ENCODE results near the gene USP7. TPM values are rescaled to one million over a fixed set of nuclear protein-coding genes. Genes with fewer than 3 reads are reported as not detected.
A peak's percentile ranks its signal among the peaks of the same experiment; 100 is the strongest.

The USP7 gene
- total RNA-seq, 1 experiment from 2014 or later: 148 TPM

DNA sequence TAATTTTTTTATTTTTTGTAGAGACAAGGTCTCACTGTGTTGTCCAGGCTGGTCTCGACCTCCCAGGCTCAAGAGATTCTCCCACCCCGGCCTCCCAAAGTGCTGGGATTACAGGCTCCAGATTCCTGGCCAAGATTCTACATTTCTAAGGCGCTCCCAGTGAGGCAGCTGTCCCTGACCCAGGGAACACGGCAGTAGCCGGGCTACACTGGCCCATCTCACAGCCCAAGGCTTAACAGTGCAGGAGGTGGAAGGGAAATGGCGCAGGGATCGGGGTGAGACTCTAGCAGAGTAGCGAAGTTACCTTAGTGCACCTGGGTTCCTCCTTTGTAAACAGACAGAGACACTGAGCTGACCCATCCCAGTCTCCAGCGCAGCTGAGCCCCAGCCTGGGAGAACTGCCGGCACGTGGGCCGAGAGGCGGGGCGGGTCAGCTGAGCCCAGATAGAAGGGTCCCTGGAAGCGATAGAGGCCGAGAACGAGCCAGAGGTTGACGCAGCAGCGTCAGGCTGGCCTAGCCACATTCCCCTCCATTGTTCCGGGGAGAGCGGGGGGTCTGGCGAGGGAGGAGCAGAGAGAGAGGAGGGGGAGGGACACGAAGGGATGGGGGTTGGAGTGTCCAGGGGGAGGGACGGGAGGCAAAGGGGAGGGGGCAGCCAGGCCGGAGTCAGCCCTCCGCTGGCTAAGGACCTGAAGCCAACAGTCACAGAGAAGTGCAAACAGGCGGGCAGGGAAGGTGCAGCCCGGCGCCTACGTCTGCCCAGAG lies 97.4 kb downstream of the USP7 start:
- peak; percentile 61 to 63 for DNase-seq
- H3K4me3 Mint-ChIP-seq (ENCODE audit: unreplicated experiment): peak overlapping the region; percentile 97
- no peaks in the 10 kb centered on the region for H3K9me3 Mint-ChIP-seq (ENCODE audit: unreplicated experiment)
- H3K4me1 Mint-ChIP-seq (ENCODE audit: low read depth, unreplicated experiment): peaks cover 15% of the 10 kb centered on the region
- peaks cover 64% of the 10 kb centered on the region for H3K4me1 ChIP-seq
- BruUV-seq (replicated peaks): no TSS peak
- H3K36me3 ChIP-seq (ENCODE audit: control insufficient read depth, insufficient read depth, low read length): no peaks in the 10 kb centered on the region
- H3K27ac Mint-ChIP-seq (ENCODE audit: unreplicated experiment): peak overlapping the region; percentile 97
- TF ChIP-seq CTCF (IDR thresholded peaks at IDR 0.05; ENCODE audit: insufficient read depth in 1 of 2, low read depth in 1 of 2, low read length in 1 of 2, severe bottlenecking in 1 of 2, unreplicated experiment in 1 of 2): no peak
- intact Hi-C loops (cut with micrococcal nuclease; ENCODE audit: unreplicated experiment): loop anchor here (5.0 kb wide), 2 partner anchors 69 to 226 kb away; partner anchors contain the start of genes HAPSTR1, PMM2 and TMEM186
- H3K4me3 ChIP-seq (ENCODE audit: low read depth, low read length): peak overlapping the region; percentile 62
- no peaks in the 10 kb centered on the region for H3K27me3 Mint-ChIP-seq (ENCODE audit: insufficient read depth, unreplicated experiment)
- peaks cover 54% of the 10 kb centered on the region for H3K36me3 Mint-ChIP-seq (ENCODE audit: insufficient read depth, unreplicated experiment)
- CTCF ChIA-PET: interaction anchor here (0.6 kb wide), 1 partner anchor 671 kb away, joined by 4 read pairs; no protein-coding TSS in a partner anchor
- H3K27me3 ChIP-seq (replicated peaks; ENCODE audit: control insufficient read depth, insufficient read depth, low read length): no peaks in the 10 kb centered on the region
- H3K9me3 ChIP-seq: no peaks in the 10 kb centered on the region
- POLR2A ChIA-PET: no interaction called here

- CTCF ChIA-PET: no interaction called here
- intact Hi-C loops (cut with micrococcal nuclease; ENCODE audit: unreplicated experiment): loop anchor here (5.0 kb wide), 2 partner anchors 68 to 227 kb away; partner anchors contain the start of genes HAPSTR1, PMM2 and TMEM186
- no peak for DNase-seq
Observed at GRCh38 chr16:8865145-8865882, 98.4 kb downstream of the USP7 start.

More at GRCh38 chr16:8865145-8865882, 98.4 kb downstream of the USP7 start:
- Mint-ChIP-seq H3K4me3 (ENCODE audit: unreplicated experiment) (no peak overlapping the region), H3K27ac (ENCODE audit: unreplicated experiment) (peak overlapping the region; percentile 79), H3K4me1 (ENCODE audit: low read depth, unreplicated experiment) (peaks cover 15% of the 10 kb centered on the region), H3K27me3 (ENCODE audit: insufficient read depth, unreplicated experiment) (no peaks in the 10 kb centered on the region), H3K36me3 (ENCODE audit: insufficient read depth, unreplicated experiment) (peaks cover 61% of the 10 kb centered on the region), H3K9me3 (ENCODE audit: unreplicated experiment) (no peaks in the 10 kb centered on the region)
- Histone ChIP-seq H3K36me3 (ENCODE audit: control insufficient read depth, insufficient read depth, low read length) (no peaks in the 10 kb centered on the region), H3K9me3 (no peaks in the 10 kb centered on the region), H3K27me3 (replicated peaks; ENCODE audit: control insufficient read depth, insufficient read depth, low read length) (no peaks in the 10 kb centered on the region), H3K4me1 (peaks cover 70% of the 10 kb centered on the region), H3K4me3 (ENCODE audit: low read depth, low read length) (no peak overlapping the region)
- POLR2A ChIA-PET: no interaction called here
- TSS peak; percentile 7 for BruUV-seq (replicated peaks)
- TF ChIP-seq CTCF (IDR thresholded peaks at IDR 0.05; ENCODE audit: insufficient read depth in 1 of 2, low read depth in 1 of 2, low read length in 1 of 2, severe bottlenecking in 1 of 2, unreplicated experiment in 1 of 2): no peak
